Measurements from ENCODE around the gene CCDC106. TPM values are rescaled to one million over a fixed set of nuclear protein-coding genes. Genes with fewer than 3 reads are reported as not detected.

The CCDC106 gene
- polyA plus RNA-seq, 1 donor (not counting 4 experiments of a cell fraction or from before 2014, with no cell fraction given), result 3.1 TPM

DNA sequence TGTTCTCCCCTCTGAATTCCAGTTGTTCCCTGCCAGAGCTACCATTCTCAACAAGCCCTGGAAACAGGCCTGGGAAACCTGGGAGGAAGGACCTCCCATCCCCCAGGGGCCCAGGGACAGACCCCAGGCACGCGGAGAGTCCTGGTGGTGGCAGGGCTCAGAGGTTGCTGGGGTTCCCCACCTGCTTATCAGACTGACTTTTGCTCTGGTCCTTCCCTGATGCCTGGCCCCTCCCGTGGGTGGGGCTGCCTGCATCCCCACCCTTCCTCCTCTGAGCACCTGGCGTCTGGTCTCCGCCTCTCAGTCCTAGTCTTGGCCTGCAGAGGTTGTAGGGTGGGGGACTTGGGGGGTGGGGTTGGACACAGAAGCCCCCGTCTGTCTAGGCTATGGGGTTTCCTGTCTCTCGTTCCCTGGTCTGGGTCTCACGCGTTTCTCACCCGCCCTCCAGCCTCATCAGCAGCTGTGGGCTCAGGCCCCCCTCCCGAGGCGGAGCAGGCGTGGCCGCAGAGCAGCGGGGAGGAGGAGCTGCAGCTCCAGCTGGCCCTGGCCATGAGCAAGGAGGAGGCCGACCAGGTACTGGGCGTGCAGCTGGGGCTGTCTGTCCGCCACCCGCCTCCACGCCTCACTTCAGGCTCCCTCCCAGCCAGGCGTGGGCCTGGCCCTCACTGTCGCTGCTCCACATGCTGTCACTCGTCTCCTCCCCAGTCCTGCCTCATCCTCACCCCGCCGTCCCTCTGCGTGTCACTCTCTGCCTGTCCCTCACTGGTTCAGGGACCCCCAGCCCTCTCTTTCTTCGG is 40.6 kb downstream of the CCDC106 start:
- dilution Hi-C loops (cut with MboI; ENCODE audit: extremely low pct_ligation_motif_present, low sequenced_read_pairs), result no loop called here
- Histone ChIP-seq H3K79me2 (ENCODE audit: control insufficient read depth, insufficient read depth, low read length) (peaks cover 42% of the 10 kb centered on the region), H4K20me1 (ENCODE audit: control insufficient read depth, extremely low read depth, insufficient read depth, low read length) (peaks cover 4% of the 10 kb centered on the region), H2AFZ (ENCODE audit: control insufficient read depth, low read length) (no peak overlapping the region), H3K27me3 (ENCODE audit: control insufficient read depth, extremely low read depth, insufficient read depth, low read length) (no peaks in the 10 kb centered on the region), H3K27ac (ENCODE audit: control insufficient read depth, insufficient read depth, low read length) (no peak overlapping the region), H3K9me3 (ENCODE audit: control insufficient read depth, low read depth, low read length) (no peaks in the 10 kb centered on the region), H3K4me3 (ENCODE audit: control insufficient read depth in 2 of 3, extremely low read depth in 1 of 3, insufficient read depth in 2 of 3, low read depth in 1 of 3, low read length in 3 of 3) (no peak overlapping the region), H3K36me3 (ENCODE audit: control insufficient read depth in 2 of 2, extremely low read depth in 1 of 2, insufficient read depth in 2 of 2, low read length in 2 of 2) (peaks cover 29 to 34% of the 10 kb centered on the region in 2 experiments), H3K9ac (ENCODE audit: control insufficient read depth, extremely low read depth, insufficient read depth, low read length) (no peak overlapping the region), H3K4me1 (ENCODE audit: control insufficient read depth, extremely low read depth, insufficient read depth, low read length) (no peaks in the 10 kb centered on the region), H3K9me1 (ENCODE audit: control insufficient read depth, extremely low read depth, insufficient read depth, low read length) (no peaks in the 10 kb centered on the region), H3K4me2 (ENCODE audit: control insufficient read depth, extremely low read depth, insufficient read depth, low read depth, low read length) (no peak overlapping the region)
- no peak for FAIRE-seq
- no peak for DNase-seq (ENCODE audit: low read depth, low spot score)
- TF ChIP-seq EZH2 (IDR thresholded peaks at IDR 0.05; ENCODE audit: low read length), result no peak
- TF ChIP-seq, protein P1, sequence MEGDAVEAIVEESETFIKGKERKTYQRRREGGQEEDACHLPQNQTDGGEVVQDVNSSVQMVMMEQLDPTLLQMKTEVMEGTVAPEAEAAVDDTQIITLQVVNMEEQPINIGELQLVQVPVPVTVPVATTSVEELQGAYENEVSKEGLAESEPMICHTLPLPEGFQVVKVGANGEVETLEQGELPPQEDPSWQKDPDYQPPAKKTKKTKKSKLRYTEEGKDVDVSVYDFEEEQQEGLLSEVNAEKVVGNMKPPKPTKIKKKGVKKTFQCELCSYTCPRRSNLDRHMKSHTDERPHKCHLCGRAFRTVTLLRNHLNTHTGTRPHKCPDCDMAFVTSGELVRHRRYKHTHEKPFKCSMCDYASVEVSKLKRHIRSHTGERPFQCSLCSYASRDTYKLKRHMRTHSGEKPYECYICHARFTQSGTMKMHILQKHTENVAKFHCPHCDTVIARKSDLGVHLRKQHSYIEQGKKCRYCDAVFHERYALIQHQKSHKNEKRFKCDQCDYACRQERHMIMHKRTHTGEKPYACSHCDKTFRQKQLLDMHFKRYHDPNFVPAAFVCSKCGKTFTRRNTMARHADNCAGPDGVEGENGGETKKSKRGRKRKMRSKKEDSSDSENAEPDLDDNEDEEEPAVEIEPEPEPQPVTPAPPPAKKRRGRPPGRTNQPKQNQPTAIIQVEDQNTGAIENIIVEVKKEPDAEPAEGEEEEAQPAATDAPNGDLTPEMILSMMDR (optimal IDR thresholded peaks at IDR 0.05 in 1 of 3, IDR thresholded peaks at IDR 0.05 in 1 of 3, conservative IDR thresholded peaks at IDR 0.05 in 1 of 3; ENCODE audit: extremely low read depth in 1 of 3, insufficient read depth in 2 of 3, low read length in 3 of 3), result no peak

DNA sequence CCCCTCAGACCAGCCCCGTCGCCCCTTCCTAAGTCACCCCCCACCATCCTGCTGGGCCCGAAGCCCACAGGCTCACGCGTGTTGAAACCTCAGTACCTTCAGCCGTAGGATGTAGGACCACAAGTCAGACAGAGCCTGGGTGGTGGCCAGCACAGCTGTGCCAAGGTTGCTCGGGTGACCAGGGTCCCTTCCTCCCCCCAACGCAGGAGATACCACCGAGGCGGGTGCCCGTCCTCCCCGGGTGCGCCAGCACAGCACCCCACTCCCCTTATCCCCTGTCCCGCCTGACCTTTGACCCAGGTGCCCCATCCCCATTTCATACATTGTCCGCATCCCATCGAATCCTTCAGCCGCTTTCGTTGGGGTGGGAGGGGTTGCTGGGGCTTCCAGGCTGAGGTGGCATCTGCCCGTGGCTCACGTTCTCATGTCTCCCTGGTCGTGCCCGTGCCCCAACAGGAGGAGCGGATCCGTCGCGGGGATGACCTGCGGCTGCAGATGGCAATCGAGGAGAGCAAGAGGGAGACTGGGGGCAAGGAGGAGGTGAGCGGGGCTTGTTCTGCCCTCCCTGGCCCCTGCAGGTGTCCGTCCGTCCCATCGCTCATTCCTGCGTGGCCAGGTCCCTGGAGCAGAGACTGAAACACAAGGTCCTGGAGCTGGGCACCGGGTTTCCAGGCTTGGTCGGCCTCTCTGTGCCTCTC is 41.5 kb downstream of the CCDC106 start:
- TF ChIP-seq, protein P1 (optimal IDR thresholded peaks at IDR 0.05 in 1 of 3, IDR thresholded peaks at IDR 0.05 in 1 of 3, conservative IDR thresholded peaks at IDR 0.05 in 1 of 3; ENCODE audit: extremely low read depth in 1 of 3, insufficient read depth in 2 of 3, low read length in 3 of 3), result no peak
- no peak for TF ChIP-seq EZH2 (IDR thresholded peaks at IDR 0.05; ENCODE audit: low read length)
- H3K27me3 ChIP-seq (ENCODE audit: control insufficient read depth, extremely low read depth, insufficient read depth, low read length), result no peaks in the 10 kb centered on the region
- H3K79me2 ChIP-seq (ENCODE audit: control insufficient read depth, insufficient read depth, low read length), result peaks cover 33% of the 10 kb centered on the region
- H3K27ac ChIP-seq (ENCODE audit: control insufficient read depth, insufficient read depth, low read length), result no peak overlapping the region
- H3K36me3 ChIP-seq (ENCODE audit: control insufficient read depth in 2 of 2, extremely low read depth in 1 of 2, insufficient read depth in 2 of 2, low read length in 2 of 2), result peaks cover 20 to 35% of the 10 kb centered on the region in 2 experiments
- DNase-seq (ENCODE audit: low read depth, low spot score) (no peak), FAIRE-seq (no peak)
- H3K4me3 ChIP-seq (ENCODE audit: control insufficient read depth in 2 of 3, extremely low read depth in 1 of 3, insufficient read depth in 2 of 3, low read depth in 1 of 3, low read length in 3 of 3), result no peak overlapping the region
- no peak overlapping the region for H3K4me2 ChIP-seq (ENCODE audit: control insufficient read depth, extremely low read depth, insufficient read depth, low read depth, low read length)
- H3K9me3 ChIP-seq (ENCODE audit: control insufficient read depth, low read depth, low read length), result no peaks in the 10 kb centered on the region
- H4K20me1 ChIP-seq (ENCODE audit: control insufficient read depth, extremely low read depth, insufficient read depth, low read length), result no peaks in the 10 kb centered on the region
- H3K9ac ChIP-seq (ENCODE audit: control insufficient read depth, extremely low read depth, insufficient read depth, low read length), result no peak overlapping the region
- H3K4me1 ChIP-seq (ENCODE audit: control insufficient read depth, extremely low read depth, insufficient read depth, low read length), result no peaks in the 10 kb centered on the region
- H3K9me1 ChIP-seq (ENCODE audit: control insufficient read depth, extremely low read depth, insufficient read depth, low read length), result no peaks in the 10 kb centered on the region
- dilution Hi-C loops (cut with MboI; ENCODE audit: extremely low pct_ligation_motif_present, low sequenced_read_pairs), result no loop called here
- no peak overlapping the region for H2AFZ ChIP-seq (ENCODE audit: control insufficient read depth, low read length)

Data from keratinocyte (primary cell).